Hematopoietic multipotent progenitor cell treated with erythropoietin and hydrocortisone succinate and interleukin-3 and kit ligand, for 4 days (in vitro differentiated cells): ENCODE results near the gene PAN3.

Experiments
- DNase-seq: peaks from one replicate; pipeline ENCODE4 v3.0.0-alpha.2; 2015

The PAN3 gene

DNA sequence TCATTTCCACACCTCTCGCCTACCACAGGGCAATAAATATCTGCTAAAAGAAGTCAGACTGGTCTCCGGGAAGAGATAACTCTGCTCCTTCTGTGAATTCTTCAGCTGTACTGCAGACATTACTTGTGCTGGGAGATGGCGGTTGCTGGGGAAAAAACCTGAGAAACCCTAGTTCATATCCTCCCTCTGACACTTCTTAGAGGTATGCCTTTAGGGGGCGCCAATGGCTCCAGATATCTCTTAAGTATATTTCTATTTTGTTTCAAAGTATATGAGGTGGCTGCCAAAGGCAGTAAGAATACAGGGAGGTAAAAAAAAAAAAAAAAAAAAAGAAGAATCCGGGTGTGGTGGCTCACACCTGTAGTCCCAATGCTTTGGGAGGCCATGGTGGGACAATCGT, 175.2 kb downstream of the PAN3 start:
- DNase-seq = peak; percentile 74

DNA sequence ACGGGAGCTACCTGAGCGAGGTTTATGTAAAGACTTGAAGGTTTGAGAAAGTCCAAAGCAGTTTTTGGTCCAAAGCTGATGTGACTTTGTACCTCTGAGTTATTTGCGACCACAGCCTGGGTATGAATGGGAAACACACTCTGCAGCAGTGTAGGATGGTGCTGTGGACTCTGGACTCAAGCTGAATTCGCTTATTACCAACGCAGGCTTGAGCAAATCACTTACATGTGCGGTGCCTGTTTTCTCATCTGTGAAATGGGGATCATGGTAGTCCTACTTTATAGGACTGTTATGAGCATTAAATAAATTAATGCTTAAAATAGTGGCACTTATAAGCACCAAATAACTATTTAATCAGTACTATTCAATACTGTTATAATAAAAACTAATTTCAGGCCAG, 176.5 kb downstream of the PAN3 start:
- DNase-seq = no peak

DNA sequence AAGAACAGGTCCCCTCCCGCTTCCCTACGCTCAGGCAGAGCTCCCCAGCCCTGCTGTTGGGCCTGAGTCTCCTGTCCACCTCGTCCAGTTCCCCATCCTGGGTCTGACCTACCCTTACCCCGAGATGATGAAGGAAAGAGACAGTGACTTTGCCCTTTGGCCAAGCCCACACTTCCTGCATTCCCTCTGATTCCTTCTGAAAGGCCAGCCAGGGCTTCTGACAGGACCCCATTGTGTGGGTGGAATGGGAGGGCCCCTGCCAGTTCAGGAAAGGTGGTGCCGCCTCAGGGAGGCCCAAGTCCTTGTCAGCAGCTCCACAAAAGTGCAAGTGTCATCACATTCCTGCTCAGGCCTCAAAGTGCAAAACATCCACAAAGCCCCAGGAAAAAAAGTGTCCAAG, 177.8 kb downstream of the PAN3 start:
- no peak for DNase-seq

DNA sequence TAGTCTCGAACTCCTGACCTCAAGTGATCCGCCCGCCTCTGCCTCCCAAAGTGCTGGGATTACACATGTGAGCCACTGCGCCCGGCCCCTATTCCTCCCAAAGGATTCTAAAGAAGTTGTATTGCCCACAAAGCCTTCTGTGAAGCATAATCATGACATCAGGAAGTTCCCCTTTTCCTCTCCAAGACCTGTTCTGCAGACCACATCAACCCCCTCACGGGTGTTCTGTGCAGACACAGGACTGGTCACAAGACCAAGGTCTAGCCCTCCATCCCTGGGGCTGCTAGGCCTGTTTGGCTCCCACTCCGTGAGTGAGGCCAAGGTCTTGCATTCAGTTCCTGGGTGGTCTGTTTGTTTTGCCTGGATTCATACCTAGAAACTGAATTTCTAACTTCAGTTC, 178.5 kb downstream of the PAN3 start:
- peak; percentile 62 for DNase-seq

DNA sequence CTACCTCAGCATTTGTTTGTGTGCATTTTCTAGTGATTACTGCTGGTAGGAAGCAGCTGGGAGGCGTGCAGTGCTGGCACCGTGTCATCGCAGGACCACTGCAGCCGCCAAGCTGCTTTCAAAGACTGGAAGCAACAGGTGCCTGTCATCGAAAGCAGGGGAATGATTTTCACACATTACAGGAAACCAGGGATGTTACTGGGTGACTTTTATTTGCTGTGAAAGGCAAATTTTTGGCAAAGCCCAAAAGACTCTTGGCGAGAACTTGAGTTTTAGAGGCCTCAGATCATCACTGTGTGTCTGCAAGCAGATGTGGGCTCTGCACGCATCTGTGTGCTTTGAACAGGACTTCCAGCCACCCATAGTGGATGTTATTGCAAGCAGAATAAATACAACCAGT, 180.2 kb downstream of the PAN3 start:
- DNase-seq = no peak

DNA sequence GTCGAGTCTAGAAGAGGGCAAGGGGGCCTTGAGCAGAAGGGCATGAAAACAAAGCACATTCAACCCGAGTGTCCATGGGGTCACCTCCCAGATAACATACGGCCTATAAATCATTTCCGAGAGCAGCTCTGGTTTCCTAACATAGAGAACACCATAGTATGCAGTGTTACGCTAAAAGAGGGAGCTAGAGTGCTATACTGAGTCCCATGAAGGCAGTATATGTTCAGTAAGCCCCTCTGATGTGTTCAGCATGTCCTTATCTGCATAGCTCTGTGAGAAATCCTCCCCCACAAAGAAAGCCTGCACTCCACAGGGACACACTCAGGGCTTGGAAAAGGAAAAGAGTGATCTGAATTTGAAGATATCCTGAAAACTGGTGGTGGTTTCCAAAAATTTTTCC, 181.2 kb downstream of the PAN3 start:
- DNase-seq = no peak

DNA sequence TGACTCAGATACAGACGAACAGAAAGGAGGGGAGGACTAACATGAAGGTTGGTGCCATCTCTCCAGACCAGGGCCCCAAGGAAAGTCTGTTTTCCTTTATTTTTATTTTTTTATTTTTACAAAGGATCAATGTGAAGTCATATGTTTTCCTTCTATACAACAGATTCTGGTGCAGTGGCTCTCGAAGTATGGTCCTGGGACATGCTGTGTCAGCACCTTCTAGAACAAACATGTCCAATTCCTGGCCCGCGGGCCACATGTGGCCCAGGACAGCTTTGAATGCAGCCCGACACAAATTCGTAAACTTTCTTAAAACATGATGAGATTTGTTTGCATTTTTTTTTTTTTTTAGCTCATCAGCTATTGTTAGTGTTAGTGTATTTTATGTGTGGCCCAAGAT, 181.9 kb downstream of the PAN3 start:
- DNase-seq = no peak

DNA sequence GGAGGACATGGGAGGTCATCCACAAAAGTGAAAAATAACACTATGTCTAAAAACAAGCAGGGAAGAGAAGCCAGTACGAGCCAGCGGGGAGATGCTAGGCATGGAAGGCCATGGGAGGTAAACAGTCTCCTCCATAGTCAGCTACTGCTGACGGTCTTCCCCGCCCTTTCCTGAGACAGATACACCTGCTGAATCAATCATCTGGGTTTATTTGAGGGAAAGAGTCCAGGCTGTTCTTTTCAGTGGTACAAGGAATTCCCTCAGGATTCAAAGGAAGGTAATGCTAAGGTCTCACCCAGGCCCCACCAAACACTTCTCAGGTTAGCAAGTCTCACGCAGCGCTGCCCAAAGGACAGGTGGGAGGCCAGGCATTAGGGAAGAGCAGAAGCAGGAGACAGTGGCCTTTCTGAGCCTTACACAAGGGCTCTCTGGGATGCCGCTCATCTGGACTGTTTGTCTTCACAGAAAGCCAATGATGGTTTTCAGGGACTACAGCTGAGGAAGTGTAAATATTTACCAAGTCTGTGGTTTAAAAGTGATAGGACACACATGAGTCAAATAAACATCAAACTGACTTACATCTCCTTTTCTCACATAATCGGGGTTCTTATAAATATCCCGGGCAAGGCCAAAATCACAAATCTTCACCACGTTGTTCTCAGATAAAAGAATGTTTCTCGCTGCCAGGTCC, 182.7 kb downstream of the PAN3 start:
- no peak for DNase-seq

DNA sequence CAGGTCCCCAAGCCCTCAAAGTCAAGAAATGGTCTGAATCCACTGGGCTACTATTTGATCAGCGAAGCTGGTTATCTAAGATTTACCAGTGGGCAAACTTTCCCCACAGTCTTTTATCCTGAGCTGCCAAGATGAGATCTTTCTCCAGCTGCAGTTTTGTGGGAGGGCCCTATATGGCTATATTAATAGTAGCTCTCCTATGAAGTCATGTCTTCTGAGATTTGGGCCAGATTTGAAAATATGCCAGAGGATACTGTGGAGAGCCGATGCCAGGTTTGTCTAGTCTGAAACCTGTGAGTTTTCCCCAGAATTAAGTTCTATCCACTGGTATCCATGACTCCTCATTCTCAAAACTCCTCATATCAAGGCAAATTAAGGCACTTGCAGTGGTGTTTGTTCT, 183.4 kb downstream of the PAN3 start:
- DNase-seq = no peak

DNA sequence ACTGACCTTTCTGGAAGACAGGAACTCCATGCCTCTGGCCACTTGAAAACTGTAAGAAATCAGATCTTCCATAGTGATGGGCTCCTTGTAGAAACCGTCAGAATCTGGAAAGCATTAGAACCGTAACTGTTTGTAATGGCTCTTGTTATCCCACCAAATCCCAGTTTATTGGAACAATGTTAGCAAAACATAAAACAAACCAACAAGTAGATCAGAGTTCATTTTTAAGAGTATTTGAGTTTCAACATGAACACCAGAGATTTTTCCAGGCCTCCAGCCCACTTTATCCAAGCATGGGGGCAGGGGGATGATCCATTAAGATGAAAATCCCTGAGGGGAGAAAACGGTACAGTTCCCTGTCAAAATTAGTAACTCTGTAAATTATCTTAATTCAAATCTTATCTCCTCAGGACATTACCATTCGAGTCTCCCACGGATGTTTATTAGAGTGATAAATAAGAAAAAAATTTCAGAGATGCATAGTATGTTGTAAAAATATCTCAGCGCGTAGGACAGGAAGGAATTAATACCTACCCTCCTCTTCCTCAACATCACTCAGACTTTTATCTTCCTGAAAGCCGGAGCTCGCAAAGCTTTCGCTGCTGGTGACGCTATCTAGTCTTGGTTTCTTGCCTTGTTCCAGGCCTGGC, 184.0 kb downstream of the PAN3 start:
- no peak for DNase-seq

DNA sequence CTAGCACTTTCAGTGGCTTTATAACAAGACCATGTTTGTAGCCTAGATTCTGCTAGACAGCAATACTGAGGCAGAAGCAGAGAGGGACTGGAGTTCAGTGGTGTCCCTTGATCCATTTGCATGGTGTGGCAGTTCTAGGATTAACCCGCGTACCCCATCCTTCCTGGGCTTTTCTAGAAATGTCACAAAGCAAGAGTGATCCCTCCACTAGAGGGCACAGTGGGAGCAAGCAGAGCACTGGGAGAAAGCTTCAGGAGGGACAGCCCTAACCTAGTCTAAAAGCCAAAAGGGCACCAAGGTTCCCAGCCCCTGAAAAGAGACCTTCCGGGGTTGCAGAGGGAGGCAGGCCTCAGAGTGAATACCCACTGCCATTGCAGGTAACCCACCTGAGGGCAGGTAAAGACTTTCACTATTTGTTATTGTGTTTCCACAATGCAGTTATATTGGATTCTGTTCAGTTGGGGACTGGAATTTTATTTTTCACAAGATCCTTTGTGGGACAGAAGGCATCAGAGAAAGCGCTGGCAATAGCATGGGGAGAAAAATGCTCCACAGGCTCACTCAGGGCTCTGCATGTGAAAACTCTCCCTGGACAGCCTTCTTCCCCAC, 185.9 kb downstream of the PAN3 start:
- peak; percentile 86 for DNase-seq

DNA sequence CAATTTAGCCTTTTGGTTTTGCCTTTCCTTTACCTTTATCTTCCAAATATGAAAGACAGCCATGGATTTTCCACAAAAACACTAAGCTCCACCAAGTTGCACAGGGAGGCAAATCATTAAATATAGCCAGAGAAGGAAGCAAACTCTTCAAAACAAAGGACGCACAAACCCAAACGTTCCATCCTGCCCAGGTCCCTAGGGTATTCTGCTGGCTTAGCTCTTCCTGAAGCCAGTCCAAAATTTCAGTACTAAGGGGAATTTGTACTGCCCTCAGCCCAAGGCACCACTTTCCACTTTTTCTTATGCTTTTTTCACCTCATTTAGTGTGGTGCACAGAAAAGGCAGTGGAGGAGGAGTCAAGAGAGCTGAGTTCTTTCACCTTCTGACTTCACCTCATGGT, 186.7 kb downstream of the PAN3 start:
- DNase-seq = no peak

DNA sequence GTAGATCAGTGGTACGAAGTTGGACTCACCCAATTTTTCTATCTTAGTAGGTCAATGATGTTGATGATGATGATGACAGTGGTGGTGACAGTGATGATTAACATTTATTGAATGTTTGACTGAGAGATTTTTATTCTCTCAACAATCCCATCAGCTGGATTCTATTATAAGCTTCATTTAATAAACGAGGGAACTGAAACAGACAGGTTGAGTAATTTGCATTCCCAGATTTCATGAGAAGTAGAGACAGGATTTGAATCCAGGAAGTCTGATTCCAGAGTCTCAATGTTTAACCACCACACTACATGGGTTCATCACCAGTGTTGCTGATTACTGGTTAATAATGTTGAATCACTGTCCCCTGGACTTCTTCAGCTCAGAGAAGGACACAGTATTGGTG, 187.7 kb downstream of the PAN3 start:
- DNase-seq = no peak

DNA sequence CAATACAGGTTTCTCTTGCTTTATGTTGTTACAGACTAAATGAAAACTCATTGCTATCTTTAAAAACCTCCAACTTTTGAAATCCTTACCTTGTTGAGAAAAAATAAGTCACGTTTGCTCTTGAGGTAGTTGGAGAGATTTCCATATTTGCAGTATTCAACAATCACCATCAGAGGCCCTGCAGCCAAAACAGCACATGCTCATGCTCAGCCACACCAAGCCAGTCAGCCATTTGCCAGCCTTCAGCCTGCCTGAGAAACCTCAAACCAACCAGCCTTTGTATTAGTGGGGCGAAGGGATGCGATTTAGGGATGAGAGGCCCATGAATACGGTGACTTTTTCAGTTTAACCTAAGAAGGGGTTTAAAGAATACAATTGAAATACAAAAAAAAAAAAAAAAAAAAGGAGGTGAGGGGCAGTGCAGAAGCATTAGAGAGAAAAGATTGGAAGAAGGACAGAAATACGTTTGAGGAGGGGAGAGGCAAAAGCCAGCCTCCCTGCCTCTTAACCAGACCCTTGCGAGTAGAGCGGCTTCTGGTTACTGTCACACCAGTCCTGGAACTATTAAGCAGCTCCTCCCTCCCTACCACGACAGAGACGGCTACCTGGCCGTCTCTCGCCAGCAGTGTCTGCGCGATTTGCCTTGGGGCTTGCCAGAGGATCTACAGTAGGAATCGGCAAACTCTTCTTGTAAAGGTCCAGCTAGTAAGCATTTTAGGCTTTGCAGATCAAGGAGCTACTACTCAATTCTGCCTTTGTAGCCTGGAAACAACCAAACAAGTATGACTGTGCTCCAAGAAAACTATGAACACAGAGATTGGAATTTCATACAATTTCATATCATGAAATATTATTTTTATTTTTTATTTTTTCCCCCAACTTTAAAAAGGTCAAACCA, 189.3 kb downstream of the PAN3 start:
- DNase-seq = no peak

DNA sequence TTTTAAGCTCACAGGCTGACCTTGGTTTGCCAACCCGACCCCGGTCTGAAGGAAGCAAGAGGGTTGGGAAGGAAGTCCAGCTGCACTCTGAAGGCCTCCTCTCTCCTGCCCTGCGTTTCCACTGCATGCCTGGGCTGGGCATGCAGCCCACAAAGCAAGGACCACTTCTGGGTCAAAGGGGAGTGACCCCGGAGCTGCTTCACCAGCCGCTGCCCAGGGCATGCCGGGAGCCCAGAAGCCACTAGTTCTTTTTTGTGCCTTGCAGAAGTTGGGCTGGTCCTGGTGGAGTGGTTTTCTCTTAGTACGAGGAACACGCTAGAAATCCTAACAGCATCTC, 189.9 kb downstream of the PAN3 start:
- no peak for DNase-seq

DNA sequence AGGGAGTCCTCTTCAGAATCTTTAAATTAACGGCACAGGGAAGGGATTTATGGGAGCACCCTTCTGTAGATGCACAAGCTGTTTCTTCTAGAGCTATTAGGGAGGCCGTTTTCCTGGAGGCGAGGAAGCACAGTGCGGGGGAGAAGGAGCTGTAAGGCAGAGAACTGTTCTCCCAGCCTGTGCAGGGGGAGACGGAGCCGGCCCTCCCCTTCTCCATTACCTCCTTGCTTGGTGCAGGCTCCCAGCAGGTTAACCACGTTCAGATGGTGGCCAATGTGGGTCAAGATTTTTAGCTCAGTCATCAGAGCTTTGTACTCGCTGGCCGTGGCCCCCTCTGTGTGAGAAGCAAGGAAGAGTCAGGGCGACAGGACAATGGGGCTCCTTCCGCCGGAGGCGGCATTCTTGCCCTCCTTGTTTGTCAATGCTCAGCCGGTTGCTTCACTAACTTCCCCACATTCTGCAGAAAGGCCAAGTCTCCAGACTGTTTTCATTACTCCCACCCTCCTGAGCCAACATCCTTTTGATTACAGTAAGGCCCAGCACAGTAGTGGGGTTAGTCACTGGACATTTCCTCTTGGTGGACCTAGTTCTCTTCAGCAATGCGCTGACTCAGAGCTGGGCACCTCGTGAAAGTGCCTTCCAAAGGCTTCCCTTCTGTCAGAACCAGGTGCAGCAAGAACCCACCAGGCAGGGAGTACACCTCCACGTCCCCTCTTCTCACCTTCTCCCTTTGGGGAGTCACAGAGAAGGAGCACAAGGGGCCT, 191.2 kb downstream of the PAN3 start:
- DNase-seq = no peak

DNA sequence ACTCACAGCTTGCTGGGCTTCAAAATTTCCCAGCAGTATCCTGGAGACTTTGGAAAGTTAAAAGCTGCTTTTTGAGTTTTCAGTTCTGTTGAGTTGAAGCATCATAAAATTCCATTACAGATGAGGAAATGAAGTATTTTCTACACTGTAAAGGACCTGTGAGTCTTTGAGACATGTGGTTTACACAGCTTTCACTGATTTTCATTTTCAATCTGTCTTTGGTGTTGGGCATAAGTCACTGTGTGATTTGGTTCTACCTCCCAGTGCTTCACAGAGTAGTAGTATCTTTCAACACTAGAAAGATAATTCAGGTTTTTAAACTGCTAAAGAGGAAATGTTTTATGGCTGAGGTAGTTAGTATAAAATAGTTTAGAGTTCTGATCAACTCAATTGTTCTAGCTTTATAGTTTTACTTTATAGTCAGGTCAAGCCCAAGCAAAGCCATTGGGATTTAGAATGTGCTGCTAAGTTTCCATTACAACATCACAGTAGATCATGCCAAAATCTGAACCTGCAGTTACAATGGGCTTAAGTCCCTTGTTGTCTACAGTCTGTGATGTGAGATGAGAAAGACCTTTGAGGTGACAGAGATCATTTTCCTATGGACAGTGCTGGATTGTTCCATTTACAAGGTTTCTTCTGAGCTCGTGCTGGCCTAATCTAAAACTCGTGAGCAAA, 195.0 kb downstream of the PAN3 start:
- no peak for DNase-seq

DNA sequence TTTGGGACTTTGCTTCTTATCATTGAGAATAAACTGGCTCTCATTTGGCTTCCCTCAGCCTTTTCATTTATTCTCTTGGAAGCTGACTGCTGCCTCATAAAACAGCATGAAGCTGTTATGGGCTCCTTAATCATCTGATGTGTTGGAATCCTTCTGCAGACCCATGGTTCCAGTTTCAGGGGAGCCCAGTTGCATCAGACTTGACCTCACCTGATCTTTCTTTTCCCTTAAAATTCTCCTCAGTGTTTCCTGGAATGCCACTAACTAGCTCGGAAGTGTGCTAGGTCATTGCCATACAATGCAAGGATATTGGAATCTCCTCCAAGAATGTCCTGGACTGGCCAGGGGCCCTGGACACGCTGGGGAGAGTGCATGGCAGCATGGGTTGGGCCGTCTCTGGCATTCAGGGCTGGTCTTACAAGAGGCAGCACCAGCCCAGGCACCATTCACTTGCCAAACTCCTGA, 197.9 kb downstream of the PAN3 start:
- no peak for DNase-seq

DNA sequence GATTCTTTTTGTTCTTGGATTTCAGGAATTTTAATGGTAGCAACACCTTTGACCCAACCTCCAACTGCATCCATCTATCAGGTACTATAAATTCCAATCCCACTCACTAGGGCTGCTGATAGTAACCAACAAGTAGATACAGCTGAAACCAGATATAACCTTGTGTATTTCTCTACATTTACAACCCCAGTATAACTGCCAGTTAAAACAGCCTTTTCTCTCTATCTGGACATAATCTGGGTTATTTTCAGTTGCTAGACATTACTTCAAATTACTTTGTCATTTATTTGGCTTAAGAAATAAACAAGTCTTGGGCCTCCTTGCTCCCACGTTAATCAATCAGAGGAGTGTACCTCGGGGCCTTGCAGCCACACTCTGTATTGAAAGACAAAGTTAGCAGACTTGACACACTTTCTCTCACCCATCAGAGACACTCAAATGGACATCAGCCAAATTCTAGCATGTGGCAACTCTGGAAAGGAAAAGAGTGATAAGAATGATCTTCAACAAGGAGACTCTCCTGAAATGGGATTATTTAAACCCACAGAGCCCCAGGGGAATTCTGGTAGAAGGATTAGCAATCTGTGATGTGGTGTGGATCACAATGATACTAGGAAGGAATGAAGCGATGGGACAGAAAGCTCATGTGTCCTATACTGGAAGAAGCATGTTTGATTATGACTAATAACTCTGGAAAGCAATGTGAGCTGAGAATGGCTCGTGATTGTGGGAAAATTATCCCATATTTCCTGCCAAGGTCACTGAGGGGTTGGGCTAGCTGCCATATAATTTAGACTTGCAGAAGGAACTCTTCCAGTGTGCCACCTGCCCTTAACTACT, 199.0 kb downstream of the PAN3 start:
- no peak for DNase-seq

DNA sequence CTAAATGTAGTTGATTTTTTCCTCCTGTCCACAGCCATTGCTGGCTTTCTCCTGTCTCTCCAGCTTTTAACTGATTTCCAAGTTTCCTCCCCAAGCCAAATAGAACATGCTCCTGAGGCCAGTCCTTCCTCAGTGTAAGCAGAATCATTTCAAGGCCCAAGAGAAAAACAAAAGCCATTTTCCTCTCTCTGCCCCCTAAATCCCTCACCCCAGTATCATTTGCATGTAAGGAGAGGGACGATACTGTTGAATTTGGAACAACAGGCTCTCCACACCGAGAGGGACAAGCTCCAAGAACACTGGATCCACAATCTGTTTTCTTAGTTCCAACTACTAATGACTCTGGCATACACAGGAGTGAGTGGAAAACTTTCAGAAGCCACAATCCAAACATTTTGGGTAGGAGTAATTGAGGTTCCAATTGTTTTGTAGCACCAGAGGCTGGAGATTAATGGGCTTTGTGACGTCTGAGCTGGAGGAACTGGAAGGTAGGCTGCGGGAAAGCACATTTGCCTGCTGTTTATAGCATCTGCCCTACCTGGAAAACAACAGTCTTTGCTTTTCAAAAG, 199.7 kb downstream of the PAN3 start:
- DNase-seq = no peak

DNA sequence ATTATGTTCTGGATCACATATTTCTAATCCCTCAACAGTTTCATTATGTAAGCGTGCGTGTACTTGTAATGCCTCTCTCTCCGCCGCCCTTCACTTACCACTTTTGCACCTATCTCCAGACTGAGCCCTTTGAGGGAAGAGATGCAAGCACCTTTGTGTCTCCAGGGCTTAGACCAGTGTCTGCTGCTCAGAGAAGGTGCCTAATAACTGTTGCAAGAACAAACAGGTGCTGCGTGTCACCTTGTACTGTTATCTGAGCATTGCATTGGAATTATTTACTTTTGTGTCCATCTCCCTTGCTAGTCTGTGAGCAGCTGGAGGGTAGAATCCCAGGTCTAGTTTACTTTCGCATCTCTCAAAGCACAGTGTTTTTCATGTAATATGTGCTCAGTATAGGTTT, 200.4 kb downstream of the PAN3 start:
- DNase-seq = no peak
